ENCODE results near the gene GUSB. TPM values are rescaled to one million over a fixed set of nuclear protein-coding genes. Genes with fewer than 3 reads are reported as not detected.

Gene GUSB
- total RNA-seq: 25.6 and 70.3 TPM in 2 replicates

GRCh38 chr7:65981965-65982792 is at the start of gene GUSB:
TSS of gene GUSB (minus strand) at chr7:65982213. CDS start at chr7:65982183, 30 bp downstream.

Other genes starting within 250 kb of the GUSB start
- gene VKORC1L1, start 109.1 kb downstream of the GUSB start, total RNA-seq: 12.8 and 51.5 TPM in 2 replicates
- 54.7 and 60.0 TPM in 2 replicates for gene ASL, start 93.6 kb upstream of the GUSB start, total RNA-seq
- gene CRCP, start 132.6 kb upstream of the GUSB start, total RNA-seq: 15.2 and 34.9 TPM in 2 replicates
- 16.5 and 46.7 TPM in 2 replicates for gene TPST1, start 223.1 kb upstream of the GUSB start, total RNA-seq